GM18907 (cell line): ENCODE data around the gene KRTAP5-4.
"Not testable (repeated sequence)": the region's sequence is repeated elsewhere in the genome, so short reads cannot be mapped to it uniquely, and the experiment has no call there.

Source experiments
- ATAC-seq: cut with Tn5 transposase; IDR thresholded peaks from one replicate; pipeline ENCODE4 v1.9.1; 2021; ENCODE audit warnings: mild to moderate bottlenecking, moderate library complexity; ENCODE audit not compliant: unreplicated experiment

Gene KRTAP5-4

GRCh38 chr11:1653541-1654387 lies 31.8 kb upstream of the KRTAP5-4 start:
- ATAC-seq = no peak

- no peak for ATAC-seq
These were observed 31.0 kb upstream of the KRTAP5-4 start for GRCh38 chr11:1652771-1653540.

GRCh38 chr11:1652442-1652770 lies 30.5 kb upstream of the KRTAP5-4 start:
- ATAC-seq = no peak

GRCh38 chr11:1652026-1652425 lies 30.1 kb upstream of the KRTAP5-4 start:
- no peak for ATAC-seq

GRCh38 chr11:1651411-1651980 lies 29.6 kb upstream of the KRTAP5-4 start:
- ATAC-seq = no peak

GRCh38 chr11:1650918-1651262 lies 29.0 kb upstream of the KRTAP5-4 start:
- ATAC-seq = no peak

GRCh38 chr11:1650034-1650917 lies 28.3 kb upstream of the KRTAP5-4 start:
- ATAC-seq = no peak

- no peak for ATAC-seq
These were observed 26.9 kb upstream of the KRTAP5-4 start for GRCh38 chr11:1648653-1649420.

GRCh38 chr11:1647901-1648652 lies 26.1 kb upstream of the KRTAP5-4 start:
- ATAC-seq = no peak

- not testable (repeated sequence) for ATAC-seq
These were observed 24.6 kb upstream of the KRTAP5-4 start for GRCh38 chr11:1646540-1646939.

- no peak for ATAC-seq
These were observed 23.5 kb upstream of the KRTAP5-4 start for GRCh38 chr11:1645357-1645821.

- ATAC-seq = no peak
These were observed 22.8 kb upstream of the KRTAP5-4 start for GRCh38 chr11:1644601-1645356.

- no peak for ATAC-seq
These were observed 21.3 kb upstream of the KRTAP5-4 start for GRCh38 chr11:1643146-1643690.

- ATAC-seq = no peak
These were observed 20.6 kb upstream of the KRTAP5-4 start for GRCh38 chr11:1642288-1643145.

GRCh38 chr11:1641096-1641495 lies 19.2 kb upstream of the KRTAP5-4 start:
- no peak for ATAC-seq

- no peak for ATAC-seq
These were observed 18.4 kb upstream of the KRTAP5-4 start for GRCh38 chr11:1640076-1640946.

- ATAC-seq = no peak
These were observed 17.7 kb upstream of the KRTAP5-4 start for GRCh38 chr11:1639666-1640065.
